HG02884 (cell line): ENCODE results near the gene SLC66A3.
"Not testable (repeated sequence)": the region's sequence is repeated elsewhere in the genome, so short reads cannot be mapped to it uniquely, and the experiment has no call there.

Experiments
- ATAC-seq: cut with Tn5 transposase; IDR thresholded peaks from one replicate; pipeline ENCODE4 v1.9.1; 2021; ENCODE audit warnings: mild to moderate bottlenecking, moderate library complexity; ENCODE audit not compliant: unreplicated experiment

SLC66A3 gene

DNA sequence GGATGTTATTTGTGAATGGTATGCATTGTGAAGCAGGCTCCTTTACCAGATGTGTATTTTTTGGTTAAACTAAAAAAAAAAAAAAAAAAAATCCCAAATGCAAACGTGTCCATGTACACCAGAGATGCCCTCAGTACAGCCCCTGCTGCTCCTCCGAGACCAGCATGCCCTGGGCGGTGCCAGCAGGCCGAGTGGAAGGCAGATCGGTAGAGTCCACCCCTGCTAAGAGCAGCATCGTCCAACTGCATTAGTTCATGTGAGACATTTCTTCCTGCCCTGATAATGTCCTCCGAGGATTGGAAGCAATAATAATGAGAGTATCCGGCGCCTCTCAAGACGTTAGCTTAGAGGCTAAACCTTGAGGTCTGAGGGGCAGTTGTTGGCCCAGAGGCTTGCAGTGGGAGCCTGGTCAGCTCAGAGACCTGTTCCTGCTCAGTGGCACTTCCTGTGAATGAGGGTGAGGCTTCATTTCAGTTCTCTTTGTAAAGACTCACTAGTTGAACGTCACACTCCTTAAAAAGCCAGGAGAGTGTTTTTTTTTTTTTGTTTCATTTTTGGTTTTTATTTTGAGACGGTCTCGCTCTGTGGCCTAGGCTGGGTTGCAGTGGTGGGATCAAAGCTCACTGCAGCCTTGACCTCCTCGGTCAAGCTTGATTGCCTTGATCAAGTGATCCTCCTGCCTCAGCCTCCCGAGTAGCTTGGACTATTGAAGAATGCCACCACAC, 5.6 kb downstream of the SLC66A3 start:
- ATAC-seq, result peak; percentile 56

DNA sequence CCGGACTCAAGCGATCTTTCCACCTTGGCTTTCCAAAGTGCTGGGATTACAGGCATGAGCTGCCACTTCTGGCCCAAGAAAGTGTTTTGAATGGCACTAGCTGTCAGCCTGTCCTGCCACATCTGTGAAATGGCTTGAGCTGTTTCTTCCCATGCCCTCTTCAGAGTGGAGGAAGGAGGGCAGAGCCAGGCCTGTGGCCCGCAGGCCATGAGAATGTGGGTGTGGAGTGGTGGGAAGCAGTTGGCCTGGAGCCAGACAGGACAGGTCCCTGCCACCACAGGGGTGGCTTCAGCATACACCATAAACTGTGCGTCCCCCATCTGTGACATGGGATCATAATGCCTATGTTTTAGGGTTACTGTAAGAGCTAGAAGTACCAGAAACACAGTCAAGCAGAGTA, 6.5 kb downstream of the SLC66A3 start:
- ATAC-seq, result no peak

DNA sequence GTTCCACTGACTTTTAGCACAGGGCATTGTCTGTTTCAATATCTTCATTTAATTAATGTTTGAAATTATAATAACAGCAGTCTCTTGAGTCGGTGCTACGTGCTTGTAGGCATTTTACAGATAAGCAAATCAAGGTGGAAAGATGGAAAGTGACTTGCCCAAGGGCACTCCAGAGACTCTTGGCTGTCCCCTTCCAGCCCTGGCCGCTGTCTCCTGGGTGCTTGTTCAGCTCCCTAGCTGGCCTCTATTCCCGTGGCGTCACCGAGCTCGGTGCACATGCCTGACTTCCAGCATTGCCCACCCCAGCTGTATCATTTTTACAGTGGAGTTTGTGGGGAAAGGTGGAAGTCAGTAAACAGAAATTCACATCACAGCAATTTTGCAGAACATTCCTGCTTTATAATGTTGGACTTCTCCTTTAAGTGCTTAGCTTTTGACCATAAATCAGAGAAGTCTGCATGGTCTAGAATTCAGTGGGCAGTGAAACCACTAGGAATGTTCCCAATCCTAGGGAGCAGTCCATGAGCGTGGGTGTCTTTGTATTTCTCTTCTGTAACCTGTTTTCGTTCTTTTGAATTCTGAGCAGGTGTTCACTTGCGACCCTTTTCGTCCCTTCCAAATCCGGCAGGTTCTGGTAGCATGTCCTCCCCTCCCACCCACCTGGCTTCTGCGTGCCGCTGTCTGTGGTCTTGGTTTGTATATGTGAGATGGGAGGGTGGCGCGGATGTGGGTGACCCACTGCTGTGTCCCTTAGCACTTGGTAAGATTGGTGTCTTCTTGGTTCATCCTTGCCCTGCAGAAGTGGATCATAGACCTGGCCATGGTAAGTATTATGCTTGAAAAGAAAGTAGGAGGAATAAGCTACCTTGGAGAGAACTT, 8.4 kb downstream of the SLC66A3 start:
- ATAC-seq, result no peak

DNA sequence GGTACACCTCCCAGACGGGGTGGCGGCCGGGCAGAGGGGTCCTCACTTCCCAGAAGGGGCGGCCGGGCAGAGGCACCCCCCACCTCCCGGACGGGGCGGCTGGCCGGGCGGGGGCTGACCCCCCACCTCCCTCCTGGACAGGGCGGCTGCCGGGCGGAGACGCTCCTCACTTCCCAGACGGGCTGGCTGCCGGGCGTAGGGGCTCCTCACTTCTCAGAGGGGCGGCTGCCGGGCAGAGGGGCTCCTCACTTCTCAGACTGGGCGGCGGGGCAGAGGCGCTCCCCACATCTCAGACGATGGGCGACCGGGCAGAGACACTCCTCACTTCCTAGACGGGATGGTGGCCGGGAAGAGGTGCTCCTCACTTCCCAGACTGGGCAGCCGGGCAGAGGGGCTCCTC, 9.8 kb downstream of the SLC66A3 start:
- ATAC-seq, result not testable (repeated sequence)

DNA sequence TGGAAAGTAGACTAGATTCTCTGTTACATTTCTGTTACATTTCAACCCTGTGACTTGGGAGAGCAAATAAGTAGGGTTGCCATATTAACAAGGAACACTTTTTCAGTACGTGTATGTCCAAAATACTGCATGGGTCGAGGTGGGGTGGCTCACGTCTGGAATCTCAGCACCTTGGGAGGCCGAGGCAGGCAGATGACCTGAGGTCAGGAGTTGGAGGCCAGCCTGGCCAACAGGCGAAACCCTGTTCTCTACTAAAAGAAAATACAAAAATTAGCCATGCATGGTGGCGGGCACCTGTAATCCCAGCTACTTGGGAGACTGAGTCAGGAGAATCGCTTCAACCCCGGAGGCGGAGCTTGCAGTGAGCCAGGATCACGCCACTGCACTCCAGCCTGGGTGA, 11.2 kb downstream of the SLC66A3 start:
- ATAC-seq, result no peak

- no peak for ATAC-seq
Observed at GRCh38 chr2:11168488-11168887, 13.2 kb downstream of the SLC66A3 start.

- ATAC-seq, result no peak
Observed at GRCh38 chr2:11169333-11169732, 14.1 kb downstream of the SLC66A3 start.

DNA sequence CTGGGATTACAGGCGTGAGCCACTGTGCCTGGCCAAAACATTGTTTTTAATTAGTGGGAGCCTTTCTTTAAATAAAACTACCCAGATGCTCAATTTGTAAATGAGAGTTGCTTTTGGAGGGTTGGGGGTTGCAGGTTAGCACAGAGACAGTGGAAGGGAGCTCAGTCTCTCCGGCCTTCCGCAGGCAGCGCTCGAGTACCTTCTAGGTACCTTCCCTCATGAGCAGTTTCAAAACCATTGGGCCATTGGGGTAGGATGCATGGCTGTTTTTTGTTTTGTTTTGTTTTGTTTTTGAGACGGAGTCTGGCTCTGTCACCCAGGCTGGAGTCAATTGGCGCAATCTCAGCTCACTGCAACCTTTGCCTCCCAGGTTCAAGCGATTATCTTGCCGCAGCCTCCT, 19.0 kb downstream of the SLC66A3 start:
- ATAC-seq, result no peak

DNA sequence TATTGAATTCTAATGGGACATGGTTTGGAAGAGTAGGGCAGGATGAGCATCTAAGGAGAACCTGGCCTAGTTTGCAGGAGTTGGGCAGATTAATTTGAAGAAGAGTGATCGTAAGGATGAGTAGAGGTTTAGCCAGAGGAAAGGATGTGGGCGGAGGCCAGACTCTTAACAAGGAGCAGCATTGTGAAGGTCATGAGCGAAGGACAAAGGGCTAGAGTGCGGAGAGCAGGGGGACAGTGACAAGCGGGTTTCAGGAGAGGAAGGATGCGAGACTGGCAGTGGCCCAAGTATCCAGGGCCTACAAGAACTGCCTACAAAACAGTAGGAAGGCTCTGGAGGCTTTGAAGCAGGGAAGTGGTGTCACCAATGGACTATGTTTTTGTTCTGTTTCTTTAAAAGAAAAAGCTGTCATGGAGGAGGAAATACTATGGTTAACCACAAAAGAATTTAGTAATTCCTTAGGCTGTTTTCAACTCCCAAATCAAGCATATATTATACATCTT, 20.1 kb downstream of the SLC66A3 start:
- ATAC-seq, result no peak

DNA sequence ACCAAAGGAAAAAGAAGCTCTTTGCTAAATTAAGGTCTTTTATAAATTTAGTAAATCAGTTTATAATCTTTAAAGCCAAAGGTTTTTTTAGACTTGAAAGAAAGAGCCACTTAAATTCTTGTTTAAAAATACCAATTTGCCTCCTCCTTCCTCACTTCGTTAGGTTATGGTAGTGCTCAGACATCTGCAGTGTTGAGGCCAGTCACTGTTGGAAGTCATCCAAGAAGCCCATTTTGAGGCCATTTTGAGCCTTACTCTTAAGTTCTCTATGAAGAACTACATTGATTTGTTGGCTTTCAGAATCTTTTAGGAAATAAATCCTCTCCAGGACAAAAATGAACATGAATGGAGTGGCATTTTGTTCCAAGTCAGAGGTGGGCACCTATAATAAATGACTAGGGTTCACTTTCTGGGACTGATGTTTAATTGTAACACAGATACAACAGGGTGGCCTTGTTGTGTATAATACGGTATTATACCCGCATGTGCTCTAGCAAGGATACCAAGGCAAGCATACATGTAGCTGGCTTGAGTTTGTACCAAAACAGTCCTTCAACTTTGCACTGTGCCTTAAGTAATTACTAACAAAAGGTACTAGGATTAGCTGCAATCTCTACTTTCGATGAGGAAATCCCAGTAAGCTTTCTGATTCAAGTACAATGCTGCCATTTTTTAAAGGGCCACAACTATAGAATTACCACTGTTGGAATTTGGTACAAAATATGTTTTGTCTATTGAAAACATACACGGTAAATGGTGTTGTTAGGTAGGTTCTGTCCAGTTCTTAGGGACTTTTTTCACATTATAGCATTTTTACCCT, 22.8 kb downstream of the SLC66A3 start:
- ATAC-seq, result no peak

- ATAC-seq, result no peak
Observed at GRCh38 chr2:11179196-11179595, 23.9 kb downstream of the SLC66A3 start.

- ATAC-seq, result no peak
Observed at GRCh38 chr2:11179899-11180298, 24.6 kb downstream of the SLC66A3 start.

DNA sequence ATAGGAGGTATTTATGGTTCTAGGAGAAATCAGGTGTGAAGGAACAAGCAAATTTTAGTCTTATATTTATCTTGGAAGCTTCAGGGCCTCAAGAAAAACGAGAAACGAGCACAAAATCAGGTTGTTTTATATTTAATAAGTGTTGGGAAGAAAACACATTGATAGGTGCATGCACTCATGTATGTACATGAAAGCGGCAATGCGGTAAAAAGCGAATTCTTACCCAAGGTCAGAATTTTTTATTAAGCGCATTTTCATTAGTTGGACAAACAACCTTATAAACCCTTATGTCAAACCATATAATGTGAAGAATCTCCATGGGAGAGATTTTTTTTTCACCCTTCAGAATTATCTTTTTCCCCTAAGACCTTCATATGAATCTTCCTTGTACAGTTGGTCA, 25.4 kb downstream of the SLC66A3 start:
- no peak for ATAC-seq

DNA sequence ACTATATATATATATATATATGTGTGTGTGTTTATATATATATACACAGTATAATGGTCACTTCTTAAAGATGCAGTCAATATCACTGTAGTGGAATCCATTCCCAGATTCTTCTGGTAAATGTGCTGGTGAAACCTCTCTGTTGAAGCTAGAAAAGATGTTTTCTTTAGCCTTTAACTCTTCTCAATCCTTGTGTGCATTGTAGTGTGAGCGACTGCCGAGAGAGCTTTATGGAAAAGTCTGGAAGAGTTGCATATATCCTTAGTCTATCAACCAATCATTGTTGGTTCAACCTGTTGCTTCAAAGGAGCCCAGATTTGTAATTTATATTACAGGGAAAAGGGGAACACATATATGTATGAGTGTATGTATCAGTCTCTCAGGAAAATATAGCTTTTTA, 27.7 kb downstream of the SLC66A3 start:
- no peak for ATAC-seq

DNA sequence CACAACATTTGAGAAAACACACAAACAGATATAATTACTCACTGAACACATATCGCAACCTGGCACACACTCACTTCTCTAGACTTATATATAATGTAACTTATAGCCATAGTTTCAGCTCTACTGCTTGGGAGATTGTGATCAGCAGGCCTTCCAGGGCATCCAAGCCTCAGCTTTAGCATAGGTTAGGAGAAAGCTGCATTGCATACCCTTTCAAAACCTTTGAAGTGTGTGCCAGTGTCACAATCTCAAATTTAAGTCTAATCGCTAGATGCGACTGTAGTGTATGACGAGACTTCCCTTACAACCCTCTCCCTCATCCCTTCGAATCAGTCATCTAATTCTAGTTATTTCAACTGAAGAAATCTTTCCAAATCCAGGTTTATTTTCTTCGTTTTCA, 30.9 kb downstream of the SLC66A3 start:
- no peak for ATAC-seq

DNA sequence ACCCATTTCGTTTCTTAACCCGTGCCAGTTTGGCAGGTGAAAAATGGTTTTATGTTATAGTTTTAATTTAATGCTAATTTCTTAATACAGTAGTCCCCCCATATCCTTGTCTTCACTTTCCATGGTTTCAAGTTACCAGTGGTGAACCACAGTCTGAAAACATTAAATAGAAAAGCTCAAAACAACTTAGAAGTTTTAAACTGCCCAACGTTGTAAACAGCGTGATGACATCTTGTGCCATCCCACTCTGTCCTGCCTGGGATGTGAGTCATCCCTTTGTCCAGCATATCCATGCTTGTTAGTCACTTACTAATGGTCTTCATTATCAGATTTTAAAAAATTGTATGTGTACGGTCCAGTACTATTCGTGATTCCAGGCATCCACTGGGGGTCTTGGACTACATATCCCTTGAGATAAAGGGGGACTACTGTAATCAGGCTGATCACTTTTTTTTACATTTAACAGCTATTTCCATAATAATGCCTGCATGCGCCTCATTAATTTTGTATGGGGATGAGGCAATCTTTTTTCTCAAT, 31.9 kb downstream of the SLC66A3 start:
- no peak for ATAC-seq

DNA sequence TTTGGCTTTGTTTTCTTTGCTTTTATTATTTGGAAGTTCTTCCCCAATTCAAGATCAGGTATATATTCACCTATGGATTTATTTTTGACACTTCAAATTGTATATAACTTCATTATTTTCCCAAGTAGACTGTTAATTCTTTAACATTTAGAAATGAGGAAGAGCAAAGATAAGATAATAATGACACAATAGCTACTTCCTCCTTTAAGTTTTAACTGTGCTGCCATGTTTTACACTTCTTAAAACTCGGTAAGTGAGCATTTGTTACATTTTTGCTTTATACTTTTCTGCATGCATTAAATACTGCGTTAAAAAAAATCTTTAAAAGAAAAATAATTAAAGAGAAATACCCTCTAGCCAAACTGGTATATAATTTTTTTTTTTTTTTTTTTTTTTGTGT, 32.5 kb downstream of the SLC66A3 start:
- no peak for ATAC-seq

DNA sequence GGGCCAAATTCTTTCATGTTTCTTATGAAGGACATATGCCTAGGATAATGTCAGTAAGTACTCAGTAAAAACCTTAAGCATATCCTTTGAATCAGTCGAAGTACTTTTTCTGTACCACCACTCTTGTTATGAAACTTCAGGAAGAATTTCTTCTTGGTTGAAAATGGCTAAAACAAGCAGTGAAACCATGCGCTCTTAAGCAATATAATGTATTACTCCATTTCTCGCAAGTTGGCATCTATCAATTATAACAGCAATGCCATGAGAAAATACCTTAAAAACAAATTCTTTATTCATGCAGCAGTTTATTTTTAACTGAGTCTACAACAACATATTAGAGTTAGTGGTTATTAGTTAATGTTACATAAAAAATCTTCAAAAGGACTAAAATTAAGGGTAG, 41.0 kb downstream of the SLC66A3 start:
- ATAC-seq, result no peak

GRCh38 chr2:11200651-11201050, 45.4 kb downstream of the SLC66A3 start:
- no peak for ATAC-seq

DNA sequence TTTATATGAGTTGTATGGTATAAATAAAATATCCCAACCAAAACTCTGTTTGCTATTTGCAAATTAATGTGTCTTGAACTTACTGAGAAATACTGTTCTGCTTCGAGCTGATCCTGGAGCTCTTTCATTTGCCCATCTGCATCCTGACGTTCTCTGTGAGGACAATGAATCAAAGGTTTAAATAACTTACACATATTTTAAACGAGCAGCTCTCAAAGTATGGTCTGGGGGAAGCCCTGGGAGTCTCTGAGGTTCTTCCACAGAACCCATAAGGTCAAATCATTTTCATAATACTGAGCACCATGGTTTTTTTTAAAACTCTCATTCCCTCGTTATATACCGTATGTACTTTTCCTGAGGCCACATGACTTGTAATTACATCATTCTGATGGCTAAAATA, 46.7 kb downstream of the SLC66A3 start:
- no peak for ATAC-seq

DNA sequence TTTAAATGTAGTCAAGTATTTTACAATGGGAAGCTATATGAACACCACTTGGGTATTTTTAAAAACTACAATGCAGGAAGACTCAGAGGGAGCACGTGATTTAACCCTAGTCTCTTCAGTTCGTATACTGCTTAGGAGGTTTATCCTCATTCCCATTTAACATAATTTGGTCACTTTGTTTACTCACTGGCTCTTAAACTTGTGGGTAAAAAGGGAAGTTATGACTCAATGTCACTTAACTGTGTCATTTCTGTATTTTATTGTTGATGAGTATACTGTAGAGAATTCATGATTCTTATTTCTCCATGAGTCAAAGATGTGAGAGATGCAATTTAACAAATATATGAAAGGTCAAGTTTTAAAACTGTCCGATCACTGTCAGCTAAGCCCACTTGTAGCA, 48.2 kb downstream of the SLC66A3 start:
- ATAC-seq, result peak; percentile 79
